HepG2 (cell line): ENCODE results near the gene TEF. TPM values are rescaled to one million over a fixed set of nuclear protein-coding genes. Genes with fewer than 3 reads are reported as not detected.
A peak's percentile ranks its signal among the peaks of the same experiment; 100 is the strongest.

Source experiments
- ELK4 ChIP-seq: sonication (generic); formaldehyde crosslinking; IDR thresholded peaks from 2 replicates; pipeline ENCODE4 v1.9.0; 2021; ENCODE audit warnings: missing genetic modification reagents, borderline replicate concordance
- HBP1 ChIP-seq: IDR thresholded peaks from 2 replicates; pipeline ENCODE4 v1.6.1; 2016; ENCODE audit warnings: low read depth, control low read depth
- ISL2 ChIP-seq: sonication (generic); formaldehyde crosslinking; IDR thresholded peaks from 2 replicates; pipeline ENCODE4 v1.5.0; 2020; ENCODE audit warnings: missing genetic modification reagents
- KDM2A ChIP-seq: sonication (generic); formaldehyde crosslinking; IDR thresholded peaks from 2 replicates; pipeline ENCODE4 v1.4.0; 2020; ENCODE audit warnings: low read depth, missing genetic modification reagents, borderline replicate concordance
- MYNN ChIP-seq: sonication (generic); formaldehyde crosslinking; IDR thresholded peaks from 2 replicates; pipeline ENCODE4 v1.4.0; 2020; ENCODE audit warnings: mild to moderate bottlenecking, low read depth, missing genetic modification reagents
- NR3C1 ChIP-seq: sonication (generic); formaldehyde crosslinking; IDR thresholded peaks from 2 replicates; pipeline ENCODE4 v1.4.0; 2020; ENCODE audit warnings: missing genetic modification reagents
- RBM39 ChIP-seq: fragments of 200-400 bp; formaldehyde crosslinking; IDR thresholded peaks from one replicate; pipeline ENCODE4 v1.6.1; 2018; ENCODE audit warnings: antibody characterized with exemption, mild to moderate bottlenecking, low read depth, low read length; ENCODE audit not compliant: poor library complexity, severe bottlenecking
- REPIN1 ChIP-seq: sonication (generic); formaldehyde crosslinking; IDR thresholded peaks from 2 replicates; pipeline ENCODE4 v1.8.0; 2022; ENCODE audit warnings: missing genetic modification reagents, low read depth, mild to moderate bottlenecking, borderline replicate concordance
- RXRB ChIP-seq: IDR thresholded peaks from 2 replicates; pipeline ENCODE4 v1.6.1; 2016; ENCODE audit warnings: borderline replicate concordance, missing genetic modification reagents, missing compliant biosample characterization
- STAT6 ChIP-seq: sonication (generic); formaldehyde crosslinking; IDR thresholded peaks from 2 replicates; pipeline ENCODE4 v1.4.0; 2020; ENCODE audit warnings: missing genetic modification reagents, mild to moderate bottlenecking, borderline replicate concordance
- U2AF1 ChIP-seq: fragments of 200-400 bp; formaldehyde crosslinking; optimal IDR thresholded peaks from 2 replicates; pipeline ENCODE3; 2017; ENCODE audit warnings: mild to moderate bottlenecking, low read depth, low read length
- ZFYVE20 ChIP-seq: sonication (generic); formaldehyde crosslinking; IDR thresholded peaks from 2 replicates; pipeline ENCODE4 v1.8.0; 2023; ENCODE audit warnings: low read depth, mild to moderate bottlenecking, moderate library complexity, missing genetic modification reagents, borderline replicate concordance
- ZHX2 ChIP-seq, 2 experiments: sonication (generic) in 1 of 2; formaldehyde crosslinking in 1 of 2; IDR thresholded peaks; 2 replicates each; pipeline versions ENCODE4 v1.6.1 to v1.9.0; 2014 to 2022; ENCODE audit warnings: antibody characterized with exemption in 1 of 2, borderline replicate concordance in 1 of 2, inconsistent platforms in 1 of 2, low read depth in 1 of 2, missing genetic modification reagents in 1 of 2
- ZNF10 ChIP-seq: sonication (generic); formaldehyde crosslinking; IDR thresholded peaks from 2 replicates; pipeline ENCODE4 v1.4.0; 2020; ENCODE audit warnings: mild to moderate bottlenecking, low read depth, missing genetic modification reagents, borderline replicate concordance
- ZNF350 ChIP-seq: sonication (generic); formaldehyde crosslinking; IDR thresholded peaks from 2 replicates; pipeline ENCODE4 v1.4.0; 2020; ENCODE audit warnings: mild to moderate bottlenecking, low read depth, missing genetic modification reagents, borderline replicate concordance
- ZNF703 ChIP-seq: sonication (generic); formaldehyde crosslinking; IDR thresholded peaks from 2 replicates; pipeline ENCODE4 v1.5.1; 2020; ENCODE audit warnings: missing genetic modification reagents, mild to moderate bottlenecking, moderate library complexity, borderline replicate concordance
- polyA plus RNA-seq, 8 experiments: library from polyadenylated mRNA; depleted of rRNA in 3 of 8; stranded (reverse) in 7 of 8; unstranded in 1 of 8; fragments of >200 nt; fragmentation: Illumina TruSeq in 4 of 8; extraction: Trizol in 4 of 8; gene quantifications; 2 replicates each; pipeline versions ENCODE4 v1.2.1 to v1.2.3, GENCODE V29; 2011 to 2016; ENCODE audit warnings: low read depth in 4 of 8, missing spikeins in 1 of 8, mixed read lengths in 1 of 8; ENCODE audit not compliant: insufficient read depth in 1 of 8
- total RNA-seq, 5 experiments: library from RNA; depleted of rRNA; stranded (reverse); fragments of >200 nt; fragmentation: Illumina TruSeq; extraction: Trizol; gene quantifications; 2 replicates each; pipeline ENCODE4 v1.2.3, GENCODE V29; 2016; ENCODE audit warnings: low read depth in 1 of 5

The TEF gene
- total and polyA plus RNA-seq, 2 of the 13 experiments (the other 11 are each of a cell fraction or from before 2014, with no cell fraction given): 7.6 to 11.2 TPM

- no peak for TF ChIP-seq STAT6 (CRISPR knock-in tag)
- TF ChIP-seq KDM2A (CRISPR knock-in tag): no peak; the same call in 1 of the 2 replicates
- TF ChIP-seq U2AF1: no peak
- no peak for TF ChIP-seq RXRB (CRISPR knock-in tag)
- no peak for TF ChIP-seq NR3C1 (CRISPR knock-in tag)
- no peak for TF ChIP-seq ZHX2 (IDR thresholded peaks at IDR 0.05; ENCODE audit: low read depth)
- 0 out of 2 replicates have a peak, but pooled peaks have one; percentile 20 for TF ChIP-seq ZHX2 (CRISPR knock-in tag; IDR thresholded peaks at IDR 0.05; ENCODE audit: borderline replicate concordance)
- peak; percentile 20; the same call in 1 of the 2 replicates for TF ChIP-seq ZNF350 (CRISPR knock-in tag)
- TF ChIP-seq ZNF703 (CRISPR knock-in tag): no peak
- no peak for TF ChIP-seq ZFYVE20
- no peak for TF ChIP-seq HBP1 (CRISPR knock-in tag)
- 0 out of 2 replicates have a peak, but pooled peaks have one; percentile 42 for TF ChIP-seq ELK4 (CRISPR knock-in tag)
- TF ChIP-seq ZNF10 (CRISPR knock-in tag): no peak
- TF ChIP-seq ISL2: peak; percentile 28; the same call in 1 of the 2 replicates
- peak; percentile 85 for TF ChIP-seq RBM39
- no peak for TF ChIP-seq REPIN1 (CRISPR knock-in tag)
- TF ChIP-seq MYNN (CRISPR knock-in tag): no peak
Measured at GRCh38 chr22:41447435-41448188, 65.9 kb downstream of the TEF start (continued).
